CD4-positive, alpha-beta memory T cell (primary cell): ENCODE measurements around the gene ETV4. TPM values are rescaled to one million over a fixed set of nuclear protein-coding genes. Genes with fewer than 3 reads are reported as not detected.

ENCODE experiments used
- CTCF ChIA-PET: fragments of 350-600 bp; sonication (Branson Sonifier 250); formaldehyde crosslinking; loops from one replicate; lab custom pipeline; 2021; ENCODE audit warnings: inconsistent platforms; ENCODE audit not compliant: partially characterized antibody; lab: Charles Lee
- POLR2A ChIA-PET: fragments of 350-600 bp; sonication (Branson Sonifier 250); formaldehyde crosslinking; loops from one replicate; lab custom pipeline; 2021; ENCODE audit not compliant: partially characterized antibody; lab: Charles Lee
- DNase-seq, 5 donors: peaks; one replicate each; pipeline versions ENCODE4 v3.0.0 to v3.0.0-alpha.2; 2020 to 2022; ENCODE audit warnings: mixed read lengths in 1 of 5
- H3K27ac ChIP-seq: one replicate; pipeline ENCODE4 v1.7.0; 2013; ENCODE audit warnings: low read depth, low read length
- H3K27me3 ChIP-seq: 2 replicates; pipeline ENCODE4 v1.7.0; 2013; ENCODE audit warnings: mild to moderate bottlenecking, low read length, moderate library complexity; ENCODE audit not compliant: insufficient read depth
- H3K36me3 ChIP-seq: 2 replicates; pipeline ENCODE4 v1.7.0; 2013; ENCODE audit warnings: mild to moderate bottlenecking, low read length, moderate library complexity; ENCODE audit not compliant: insufficient read depth
- H3K4me1 ChIP-seq: 2 replicates; pipeline ENCODE4 v1.7.0; 2013; ENCODE audit warnings: mild to moderate bottlenecking, low read length, moderate library complexity; ENCODE audit not compliant: insufficient read depth
- H3K4me3 ChIP-seq, 2 donors: one replicate each; pipeline ENCODE4 v1.7.0; 2013; ENCODE audit warnings: low read length in 2 of 2, mild to moderate bottlenecking in 1 of 2
- H3K9me3 ChIP-seq, 2 donors: one replicate each; pipeline ENCODE4 v1.7.0; 2013; ENCODE audit warnings: low read length in 2 of 2, control low read depth in 1 of 2; ENCODE audit not compliant: control insufficient read depth in 1 of 2
- H3K27ac Mint-ChIP-seq, 7 donors: one replicate each; pipeline ENCODE4 v1.8.0; 2020 to 2021; ENCODE audit warnings: mixed read lengths in 7 of 7, mild to moderate bottlenecking in 6 of 7, inconsistent platforms in 3 of 7, moderate library complexity in 3 of 7
- H3K27me3 Mint-ChIP-seq, 2 donors: one replicate each; pipeline ENCODE4 v1.8.0; 2020 to 2021; ENCODE audit warnings: mixed read lengths in 2 of 2
- H3K36me3 Mint-ChIP-seq, 2 donors: one replicate each; pipeline ENCODE4 v1.8.0; 2020 to 2021; ENCODE audit warnings: mixed read lengths in 2 of 2, inconsistent platforms in 1 of 2, mild to moderate bottlenecking in 1 of 2
- H3K4me1 Mint-ChIP-seq, 4 donors: one replicate each; pipeline ENCODE4 v1.8.0; 2020 to 2021; ENCODE audit warnings: mixed read lengths in 4 of 4, mild to moderate bottlenecking in 1 of 4
- H3K4me3 Mint-ChIP-seq, 8 donors: one replicate each; pipeline ENCODE4 v1.8.0; 2020 to 2021; ENCODE audit warnings: mixed read lengths in 8 of 8, mild to moderate bottlenecking in 7 of 8, moderate library complexity in 6 of 8, inconsistent platforms in 3 of 8
- H3K9me3 Mint-ChIP-seq, 8 donors: one replicate each; pipeline ENCODE4 v1.8.0; 2020 to 2021; ENCODE audit warnings: mixed read lengths in 8 of 8, mild to moderate bottlenecking in 5 of 8, inconsistent platforms in 3 of 8, moderate library complexity in 1 of 8
- intact Hi-C: fragments of 100-400 bp; cut with micrococcal nuclease; formaldehyde crosslinking; loops from one replicate; pipeline ENCODE4 v1.15.1; 2023
- polyA plus RNA-seq, 2 donors: library from polyadenylated mRNA; unstranded; fragments of 300-500 nt; fragmentation: Illumina TruSeq; gene quantifications; one replicate each; pipeline ENCODE4 v1.2.3, GENCODE V29; 2021
- total RNA-seq, 2 experiments: library from RNA; stranded (reverse); gene quantifications; one replicate each; pipeline ENCODE4 v1.2.3, GENCODE V29; 2021

Gene ETV4
- total and polyA plus RNA-seq, 4 experiments from 2014 or later = not detected

DNA sequence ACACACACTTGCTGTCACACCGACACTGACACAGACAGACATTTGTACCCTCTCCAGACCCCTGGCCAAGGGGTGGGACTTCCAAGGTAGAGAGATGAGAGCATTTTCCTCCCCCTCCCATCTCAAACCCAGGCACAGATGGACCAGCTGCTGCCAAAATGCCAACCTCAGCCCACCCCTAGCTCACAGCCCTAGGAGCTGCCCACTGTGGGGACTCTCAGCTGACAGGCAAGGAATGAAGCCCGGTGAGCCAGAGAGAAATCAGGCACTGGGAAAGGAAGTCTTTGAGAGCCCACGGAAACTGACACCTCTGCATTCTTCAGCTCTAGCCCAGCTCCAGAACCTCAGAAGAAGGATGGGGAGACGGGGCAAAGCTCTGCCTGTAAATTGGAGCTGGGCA is 2.8 kb downstream of the ETV4 start:
- DNase-seq = no peak
- H3K27me3 Mint-ChIP-seq = peaks cover 26 to 41% of the 10 kb centered on the region in 2 donors

DNA sequence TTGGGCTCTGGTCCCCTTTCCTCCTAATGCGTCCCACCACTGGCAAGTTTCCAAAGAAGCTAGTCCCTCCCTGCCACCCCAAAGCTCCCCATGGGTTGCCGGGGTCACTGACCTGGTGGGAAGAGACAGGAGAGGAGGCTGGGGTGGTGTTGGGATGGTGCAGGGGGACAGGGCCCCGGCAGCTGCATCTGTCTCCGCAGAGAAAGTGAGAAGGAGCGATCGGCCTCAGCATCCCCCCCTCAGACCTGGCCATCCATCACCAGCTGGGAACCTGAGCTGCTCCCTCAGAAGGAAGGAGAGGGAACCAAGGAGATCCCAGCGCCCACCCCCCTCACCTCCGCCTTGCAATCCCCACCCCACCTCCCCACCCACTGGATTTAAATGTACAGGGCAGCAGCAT is 3.3 kb downstream of the ETV4 start:
- POLR2A ChIA-PET = no interaction called here
- peaks cover 27% of the 10 kb centered on the region for H3K27me3 ChIP-seq
- CTCF ChIA-PET = no interaction called here
- no peak overlapping the region for H3K27ac ChIP-seq
- no peak overlapping the region for H3K4me3 ChIP-seq
- H3K4me1 ChIP-seq = peaks cover 24% of the 10 kb centered on the region
- intact Hi-C loops = no loop called here
- no peaks in the 10 kb centered on the region for H3K36me3 Mint-ChIP-seq
- H3K4me1 Mint-ChIP-seq = peaks cover 12 to 25% (median 19%) of the 10 kb centered on the region in 4 donors
- H3K9me3 ChIP-seq = no peaks in the 10 kb centered on the region
- H3K36me3 ChIP-seq = no peaks in the 10 kb centered on the region
- no peak overlapping the region for H3K27ac Mint-ChIP-seq
- DNase-seq = no peak
- no peak overlapping the region for H3K4me3 Mint-ChIP-seq
- no peaks in the 10 kb centered on the region for H3K9me3 Mint-ChIP-seq
- H3K27me3 Mint-ChIP-seq = peaks cover 24 to 37% of the 10 kb centered on the region in 2 donors

More for the DNA sequence above, 2.8 kb downstream of the ETV4 start:
- Histone ChIP-seq H3K4me1 (peaks cover 24% of the 10 kb centered on the region), H3K27me3 (peaks cover 31% of the 10 kb centered on the region), H3K36me3 (no peaks in the 10 kb centered on the region), H3K4me3 (no peak overlapping the region), H3K27ac (no peak overlapping the region), H3K9me3 (no peaks in the 10 kb centered on the region)
- no peak overlapping the region for H3K4me3 Mint-ChIP-seq
- ChIA-PET POLR2A (no interaction called here), CTCF (no interaction called here)
- H3K36me3 Mint-ChIP-seq = no peaks in the 10 kb centered on the region
- H3K27ac Mint-ChIP-seq = peak overlapping the region in 1 of 7 donors; percentile 72
- peaks cover 12 to 26% (median 20%) of the 10 kb centered on the region in 4 donors for H3K4me1 Mint-ChIP-seq
- intact Hi-C loops = no loop called here
- H3K9me3 Mint-ChIP-seq = no peaks in the 10 kb centered on the region

DNA sequence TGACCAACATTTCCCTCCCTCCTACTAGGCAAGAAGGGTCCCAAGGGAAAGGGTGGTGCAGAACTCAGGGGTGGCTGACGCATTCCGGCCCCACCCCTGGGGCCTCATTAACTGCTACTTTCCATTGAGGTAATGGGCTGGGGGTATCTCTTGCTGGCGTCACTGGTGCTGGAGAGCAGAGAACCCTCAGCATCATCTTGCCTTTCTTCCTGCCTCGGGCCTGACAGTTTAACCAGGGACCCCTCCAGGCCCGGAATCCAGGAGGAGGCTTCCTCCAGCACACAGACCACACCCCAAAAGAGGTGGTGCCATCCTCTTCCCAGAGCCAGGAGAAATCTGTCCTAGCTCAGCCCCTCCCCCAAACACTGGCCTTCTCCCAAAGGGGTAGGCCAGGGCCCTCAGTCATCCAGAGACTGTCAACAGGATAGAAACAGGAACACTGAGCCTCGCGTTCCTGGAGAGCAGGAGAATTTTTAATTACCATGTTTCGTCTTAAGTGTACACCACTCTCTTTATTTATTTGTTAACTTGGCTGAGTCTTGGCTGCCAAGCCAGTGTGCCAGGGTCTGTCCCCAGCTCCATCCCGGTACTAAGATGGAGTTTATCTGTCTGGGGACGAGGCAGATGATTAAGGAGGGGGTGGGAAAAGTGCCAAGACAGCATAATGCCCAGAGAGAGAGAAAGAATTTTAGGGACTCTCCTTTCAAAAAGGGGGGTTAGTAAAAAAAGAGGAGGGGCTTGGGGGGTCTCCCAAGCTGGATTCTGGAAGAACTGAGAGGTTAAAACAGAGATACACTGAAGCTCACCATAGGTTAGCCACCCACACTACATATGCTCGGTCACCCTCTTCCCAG is 5.1 kb downstream of the ETV4 start:
- Mint-ChIP-seq H3K36me3 (no peaks in the 10 kb centered on the region), H3K4me3 (no peak overlapping the region)
- POLR2A ChIA-PET = no interaction called here

DNA sequence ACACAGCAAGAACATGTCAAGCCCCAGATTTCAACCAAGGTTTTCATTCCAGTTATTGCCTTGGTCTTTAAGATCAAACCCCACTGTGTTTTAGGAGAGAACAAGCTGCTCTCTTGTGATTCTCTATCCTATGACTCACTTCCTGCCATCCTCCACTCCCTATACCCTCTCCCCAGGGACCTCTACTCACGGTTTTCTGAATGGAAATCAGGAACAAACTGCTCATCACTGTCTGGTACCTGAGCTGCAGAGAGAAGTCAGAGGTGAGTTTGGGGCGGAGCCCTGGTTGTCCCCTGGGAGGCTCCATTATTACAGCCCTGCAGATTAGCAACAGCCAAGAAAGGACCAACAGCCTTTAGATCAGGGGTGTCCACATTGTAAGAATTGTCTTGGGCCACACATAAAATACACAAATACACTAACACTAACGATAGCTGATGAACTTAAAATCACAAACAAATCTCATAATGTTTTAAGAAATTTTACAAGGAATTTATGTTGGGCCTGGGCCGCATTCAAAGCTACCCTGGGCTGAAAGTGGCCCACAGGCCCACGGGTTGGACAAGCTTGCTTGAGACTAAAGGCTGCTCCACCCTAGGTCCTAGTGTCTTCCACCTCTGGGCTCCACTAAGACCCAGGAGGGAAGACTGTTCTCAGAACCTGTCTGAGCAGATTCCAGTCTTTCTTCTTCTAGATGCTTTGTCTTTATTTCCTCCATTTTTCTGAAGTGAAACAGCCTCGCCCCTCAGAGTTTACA is 9.7 kb downstream of the ETV4 start:
- Histone ChIP-seq H3K27me3 (no peaks in the 10 kb centered on the region), H3K9me3 (no peaks in the 10 kb centered on the region), H3K4me1 (no peaks in the 10 kb centered on the region), H3K4me3 (no peak overlapping the region), H3K27ac (no peak overlapping the region), H3K36me3 (no peaks in the 10 kb centered on the region)
- Mint-ChIP-seq H3K27ac (no peak overlapping the region), H3K36me3 (no peaks in the 10 kb centered on the region), H3K4me3 (no peak overlapping the region), H3K9me3 (peaks cover 0 to 2% (median 0%) of the 10 kb centered on the region in 8 donors), H3K4me1 (no peaks in the 10 kb centered on the region), H3K27me3 (no peaks in the 10 kb centered on the region)
- POLR2A ChIA-PET = interaction anchor here (1.2 kb wide), 1 partner anchor 9 kb away, joined by 4 read pairs; no protein-coding TSS in a partner anchor
- no peak for DNase-seq
- CTCF ChIA-PET = interaction anchor here (0.7 kb wide), 1 partner anchor 11 kb away, joined by 3 read pairs; no protein-coding TSS in a partner anchor
- intact Hi-C loops = no loop called here

More for the DNA sequence above, 5.1 kb downstream of the ETV4 start:
- Mint-ChIP-seq H3K27me3 (peaks cover 13 to 21% of the 10 kb centered on the region in 2 donors), H3K9me3 (no peaks in the 10 kb centered on the region), H3K27ac (peak overlapping the region in 1 of 7 donors; percentile 32), H3K4me1 (peaks cover 4 to 8% (median 7%) of the 10 kb centered on the region in 4 donors)
- H3K27ac ChIP-seq = no peak overlapping the region
- H3K36me3 ChIP-seq = no peaks in the 10 kb centered on the region
- intact Hi-C loops = no loop called here
- H3K4me1 ChIP-seq = peaks cover 11% of the 10 kb centered on the region
- no peak overlapping the region for H3K4me3 ChIP-seq
- CTCF ChIA-PET = interaction anchor here (0.9 kb wide), 1 partner anchor 36 kb away, joined by 3 read pairs; no protein-coding TSS in a partner anchor
- no peak for DNase-seq
- H3K9me3 ChIP-seq = no peaks in the 10 kb centered on the region
- peaks cover 15% of the 10 kb centered on the region for H3K27me3 ChIP-seq

- H3K27ac ChIP-seq = no peak overlapping the region
- Mint-ChIP-seq H3K36me3 (no peaks in the 10 kb centered on the region), H3K4me3 (no peak overlapping the region), H3K27ac (no peak overlapping the region), H3K4me1 (no peaks in the 10 kb centered on the region), H3K9me3 (peaks cover 0 to 2% (median 0%) of the 10 kb centered on the region in 8 donors), H3K27me3 (no peaks in the 10 kb centered on the region)
- H3K27me3 ChIP-seq = no peaks in the 10 kb centered on the region
- no peak overlapping the region for H3K4me3 ChIP-seq
- DNase-seq = no peak
- ChIA-PET POLR2A (no interaction called here), CTCF (no interaction called here)
- H3K4me1 ChIP-seq = no peaks in the 10 kb centered on the region
- no peaks in the 10 kb centered on the region for H3K36me3 ChIP-seq
- no peaks in the 10 kb centered on the region for H3K9me3 ChIP-seq
- intact Hi-C loops = no loop called here
Measured at GRCh38 chr17:43534909-43535308, 11.2 kb downstream of the ETV4 start.

GRCh38 chr17:43533699-43534098 is 12.4 kb downstream of the ETV4 start:
- H3K27me3 ChIP-seq = no peaks in the 10 kb centered on the region
- DNase-seq = no peak
- no peaks in the 10 kb centered on the region for H3K27me3 Mint-ChIP-seq
- POLR2A ChIA-PET = no interaction called here
- intact Hi-C loops = no loop called here
- H3K4me1 ChIP-seq = no peaks in the 10 kb centered on the region
- peaks cover 0 to 2% (median 0%) of the 10 kb centered on the region in 8 donors for H3K9me3 Mint-ChIP-seq
- no peak overlapping the region for H3K4me3 ChIP-seq
- no peak overlapping the region for H3K27ac ChIP-seq
- peaks cover 3 to 4% of the 10 kb centered on the region in 2 donors for H3K36me3 Mint-ChIP-seq
- CTCF ChIA-PET = no interaction called here
- H3K4me1 Mint-ChIP-seq = peaks cover 0 to 4% (median 2%) of the 10 kb centered on the region in 4 donors
- no peaks in the 10 kb centered on the region for H3K36me3 ChIP-seq
- no peak overlapping the region for H3K27ac Mint-ChIP-seq
- no peak overlapping the region for H3K4me3 Mint-ChIP-seq
- H3K9me3 ChIP-seq = no peaks in the 10 kb centered on the region

- Mint-ChIP-seq H3K4me1 (peaks cover 0 to 4% (median 2%) of the 10 kb centered on the region in 4 donors), H3K27ac (no peak overlapping the region), H3K4me3 (no peak overlapping the region), H3K36me3 (peaks cover 4 to 6% of the 10 kb centered on the region in 2 donors), H3K27me3 (no peaks in the 10 kb centered on the region), H3K9me3 (peaks cover 0 to 2% (median 0%) of the 10 kb centered on the region in 8 donors)
- no peaks in the 10 kb centered on the region for H3K9me3 ChIP-seq
- H3K27me3 ChIP-seq = no peaks in the 10 kb centered on the region
- H3K4me3 ChIP-seq = no peak overlapping the region
- peaks cover 8% of the 10 kb centered on the region for H3K36me3 ChIP-seq
- no peak overlapping the region for H3K27ac ChIP-seq
- intact Hi-C loops = no loop called here
- H3K4me1 ChIP-seq = no peaks in the 10 kb centered on the region
- DNase-seq = no peak
- ChIA-PET POLR2A (no interaction called here), CTCF (no interaction called here)
Measured at GRCh38 chr17:43532581-43532980, 13.6 kb downstream of the ETV4 start.
